ENCODE results near the gene TTR.

- TF ChIP-seq, protein P1, sequence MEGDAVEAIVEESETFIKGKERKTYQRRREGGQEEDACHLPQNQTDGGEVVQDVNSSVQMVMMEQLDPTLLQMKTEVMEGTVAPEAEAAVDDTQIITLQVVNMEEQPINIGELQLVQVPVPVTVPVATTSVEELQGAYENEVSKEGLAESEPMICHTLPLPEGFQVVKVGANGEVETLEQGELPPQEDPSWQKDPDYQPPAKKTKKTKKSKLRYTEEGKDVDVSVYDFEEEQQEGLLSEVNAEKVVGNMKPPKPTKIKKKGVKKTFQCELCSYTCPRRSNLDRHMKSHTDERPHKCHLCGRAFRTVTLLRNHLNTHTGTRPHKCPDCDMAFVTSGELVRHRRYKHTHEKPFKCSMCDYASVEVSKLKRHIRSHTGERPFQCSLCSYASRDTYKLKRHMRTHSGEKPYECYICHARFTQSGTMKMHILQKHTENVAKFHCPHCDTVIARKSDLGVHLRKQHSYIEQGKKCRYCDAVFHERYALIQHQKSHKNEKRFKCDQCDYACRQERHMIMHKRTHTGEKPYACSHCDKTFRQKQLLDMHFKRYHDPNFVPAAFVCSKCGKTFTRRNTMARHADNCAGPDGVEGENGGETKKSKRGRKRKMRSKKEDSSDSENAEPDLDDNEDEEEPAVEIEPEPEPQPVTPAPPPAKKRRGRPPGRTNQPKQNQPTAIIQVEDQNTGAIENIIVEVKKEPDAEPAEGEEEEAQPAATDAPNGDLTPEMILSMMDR (IDR thresholded peaks at IDR 0.05), result no peak
- no peak for TF ChIP-seq EZH2 (IDR thresholded peaks at IDR 0.05; ENCODE audit: borderline replicate concordance, insufficient read depth, low read depth, low read length, poor library complexity, severe bottlenecking)
Measured at GRCh38 chr18:31612124-31612523, 20.4 kb downstream of the TTR start.

All from B cell (primary cell).